GM18526 (cell line): ENCODE measurements around the gene PITPNC1.

Experiments
- POLR2A ChIP-seq: IDR thresholded peaks from 3 replicates; pipeline ENCODE4 v1.6.1; 2011; ENCODE audit not compliant: insufficient read length; ENCODE audit errors: extremely low read depth

The PITPNC1 gene

GRCh38 chr17:67413388-67413787 is 36.3 kb downstream of the PITPNC1 start:
- TF ChIP-seq POLR2A, result no peak

DNA sequence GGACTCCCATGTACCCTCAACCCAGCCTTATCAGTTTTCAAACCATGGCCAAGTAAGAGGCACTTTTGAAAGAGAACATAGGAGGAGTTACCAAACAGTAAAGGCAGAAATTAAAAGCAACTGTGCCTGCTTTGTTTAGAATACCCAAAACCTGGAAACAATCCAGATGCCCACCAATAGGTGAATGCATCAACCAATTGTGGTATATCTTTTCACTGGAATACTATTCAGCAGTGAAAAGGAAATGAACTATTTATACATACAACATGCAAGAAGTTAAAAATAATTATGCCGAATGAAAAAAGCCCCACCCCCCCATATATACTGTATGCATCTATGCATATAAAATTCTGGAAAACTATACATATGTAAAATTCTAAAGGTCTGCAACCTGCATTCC is 37.0 kb downstream of the PITPNC1 start:
- no peak for TF ChIP-seq POLR2A

DNA sequence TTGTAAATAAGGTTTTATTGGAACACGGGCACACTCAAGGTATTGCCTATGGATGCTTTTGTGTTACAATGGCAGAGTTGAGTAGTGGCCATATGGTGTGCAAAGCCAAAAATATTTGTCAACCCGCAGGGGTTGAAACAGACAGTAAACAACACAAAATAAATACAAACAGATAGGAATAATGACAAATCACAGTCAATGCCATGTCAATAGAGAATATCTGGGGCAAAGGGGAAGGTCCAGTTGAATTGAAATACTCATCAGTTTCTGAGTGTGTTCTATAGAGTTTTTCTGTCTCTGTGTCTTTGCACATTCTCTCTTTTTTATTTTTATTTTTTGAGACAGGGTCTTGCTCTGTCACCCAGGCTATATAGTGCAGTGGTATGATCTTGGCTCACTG is 37.5 kb downstream of the PITPNC1 start:
- no peak for TF ChIP-seq POLR2A

GRCh38 chr17:67415291-67415690 is 38.2 kb downstream of the PITPNC1 start:
- no peak for TF ChIP-seq POLR2A

DNA sequence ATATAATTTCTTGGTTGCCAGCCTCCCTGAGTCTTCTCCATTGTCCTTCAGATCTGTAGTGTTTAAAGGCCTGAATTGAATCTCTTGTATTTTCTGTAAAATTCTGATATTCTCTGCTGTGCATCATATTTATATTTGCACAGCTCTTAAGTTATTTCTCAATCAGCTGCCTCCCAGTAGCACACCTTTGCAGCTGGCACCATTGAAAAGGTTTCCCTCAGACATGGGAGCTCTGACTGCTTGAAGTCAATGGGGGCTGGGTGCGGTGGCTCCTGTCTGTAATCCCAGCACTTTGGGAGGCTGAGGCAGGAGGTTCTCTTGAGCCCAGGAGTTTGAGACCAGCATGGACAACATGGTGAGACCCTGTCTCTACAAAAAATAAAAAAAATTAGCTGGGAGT is 40.4 kb downstream of the PITPNC1 start:
- no peak for TF ChIP-seq POLR2A

- no peak for TF ChIP-seq POLR2A
These were observed 43.9 kb downstream of the PITPNC1 start for GRCh38 chr17:67420994-67421393.

- no peak for TF ChIP-seq POLR2A
These were observed 44.8 kb downstream of the PITPNC1 start for GRCh38 chr17:67421869-67422273.

DNA sequence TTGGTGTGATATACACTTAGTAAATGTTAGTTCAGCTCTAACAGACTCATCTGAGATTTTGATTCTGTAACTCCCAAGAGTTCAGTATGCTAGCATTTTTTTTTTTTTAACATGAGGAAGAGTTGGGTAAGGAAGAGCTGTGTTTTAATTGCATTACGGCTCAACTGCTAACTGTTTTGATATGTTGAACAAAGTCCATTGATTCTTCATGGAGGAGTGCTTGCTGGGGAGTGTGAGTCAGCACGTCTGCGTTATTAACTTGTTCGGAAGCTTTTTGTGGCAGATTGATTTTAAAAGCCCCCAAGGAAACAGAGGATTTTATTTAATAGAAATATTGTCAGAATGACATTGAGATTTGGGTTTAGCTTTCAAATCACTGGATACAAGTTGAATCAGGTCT is 45.8 kb downstream of the PITPNC1 start:
- no peak for TF ChIP-seq POLR2A

GRCh38 chr17:67425571-67426160 is 48.6 kb downstream of the PITPNC1 start:
- no peak for TF ChIP-seq POLR2A

DNA sequence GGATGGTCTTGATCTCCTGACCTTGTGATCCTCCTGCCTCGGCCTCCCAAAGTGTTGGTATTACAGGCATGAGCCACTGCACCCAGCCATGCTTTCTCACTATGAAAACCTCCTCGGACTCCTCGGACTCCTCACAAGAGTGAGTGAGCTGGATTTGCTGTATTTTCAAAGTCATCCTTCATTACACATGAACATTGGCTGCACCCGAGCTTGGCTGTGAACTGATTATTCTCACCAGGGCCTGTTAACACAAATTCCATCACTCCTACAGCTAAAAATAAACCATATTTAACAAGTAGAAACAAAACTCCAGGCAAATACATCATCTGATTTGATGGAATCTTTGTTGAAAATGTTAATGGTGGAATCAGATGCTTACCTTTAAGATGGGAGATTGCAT is 50.3 kb downstream of the PITPNC1 start:
- TF ChIP-seq POLR2A, result no peak

DNA sequence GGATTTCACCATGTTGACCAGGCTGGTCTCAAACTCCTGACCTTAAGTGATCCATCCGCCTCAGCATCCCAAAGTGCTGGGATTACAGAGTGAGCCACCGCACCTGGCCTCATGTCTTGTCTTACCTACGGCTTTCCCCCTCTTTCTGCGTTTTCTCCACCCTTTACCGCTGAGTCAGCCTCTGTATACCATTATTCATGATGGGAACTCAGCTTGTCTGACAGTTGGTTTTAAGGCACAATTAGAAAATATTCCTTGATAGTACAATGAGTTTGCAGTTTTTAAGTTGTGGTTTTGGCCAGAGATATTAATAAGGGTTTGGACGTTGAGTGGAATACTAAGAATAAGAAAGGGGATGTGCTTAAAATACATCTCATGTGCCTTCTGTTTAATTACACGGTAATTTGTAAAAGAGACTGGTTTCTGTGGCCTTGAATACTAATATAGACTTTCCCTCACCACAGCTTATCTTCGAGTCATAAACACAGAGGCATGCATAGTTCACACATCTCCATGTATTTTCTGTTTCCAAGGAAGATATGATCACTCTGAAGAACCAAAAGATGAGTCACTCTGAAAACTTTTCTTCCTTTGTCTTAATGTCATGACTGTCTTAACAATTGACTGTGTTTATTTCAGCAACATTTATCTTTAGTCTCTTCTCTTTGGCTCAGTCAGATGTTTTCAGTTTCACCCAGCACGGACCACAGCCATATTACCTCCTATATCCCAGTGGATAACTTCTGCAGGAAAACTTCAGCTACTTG is 54.4 kb downstream of the PITPNC1 start:
- no peak for TF ChIP-seq POLR2A

DNA sequence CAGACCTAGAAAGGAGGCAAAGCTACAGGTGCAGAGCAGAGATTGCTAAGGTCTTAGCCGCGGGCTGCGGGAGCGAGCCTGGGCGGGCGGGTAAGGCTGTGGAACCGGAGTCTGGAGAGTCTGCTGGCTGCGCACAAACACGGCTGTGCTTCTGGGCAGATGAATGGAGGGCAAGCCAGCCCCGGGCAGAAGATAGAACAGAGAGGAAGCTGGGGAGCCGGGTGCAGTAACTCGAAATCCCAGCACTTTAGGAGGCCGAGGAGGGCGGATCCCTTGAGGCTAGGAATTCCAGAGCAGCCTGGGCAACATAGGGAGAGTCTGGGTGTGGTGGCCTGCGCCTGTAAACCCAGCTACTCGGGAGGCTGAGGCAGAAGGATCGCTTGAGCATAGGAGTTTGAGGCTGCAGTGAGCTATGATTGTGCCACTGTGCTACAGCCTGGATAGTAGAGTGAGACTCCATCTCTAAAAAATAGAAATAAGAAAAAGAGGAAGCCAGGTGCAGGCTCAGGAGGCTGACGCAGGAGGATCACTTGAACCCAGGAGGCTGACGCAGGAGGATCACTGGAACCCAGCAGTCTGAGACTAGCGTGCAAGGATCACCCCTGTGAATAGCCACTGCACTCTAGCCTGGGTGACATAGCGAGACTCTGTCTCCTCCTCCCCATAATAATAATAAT is 56.3 kb downstream of the PITPNC1 start:
- no peak for TF ChIP-seq POLR2A

DNA sequence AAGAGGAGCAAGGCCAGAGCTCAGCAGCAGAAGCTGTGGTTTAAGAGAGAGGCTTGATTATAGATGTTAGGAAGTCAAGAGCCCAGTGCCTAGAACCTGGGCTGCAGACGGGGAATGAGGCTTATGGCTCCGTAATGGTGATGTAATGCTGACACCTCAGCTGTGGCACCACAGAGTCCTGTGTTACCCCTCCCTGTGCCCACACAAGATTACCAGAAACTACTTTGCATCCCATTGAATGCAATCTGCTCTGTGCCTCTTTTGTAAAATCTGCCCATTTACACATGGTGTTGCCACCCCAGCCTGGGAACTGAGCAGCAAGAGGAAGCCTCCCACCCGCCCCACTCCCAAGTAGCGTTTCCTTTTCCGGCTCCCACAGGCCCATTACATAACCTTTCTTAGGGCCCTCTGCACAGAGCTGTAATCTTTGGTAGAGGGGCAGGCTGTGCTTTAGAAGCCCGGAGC is 57.0 kb downstream of the PITPNC1 start:
- TF ChIP-seq POLR2A, result no peak

- no peak for TF ChIP-seq POLR2A
These were observed 58.0 kb downstream of the PITPNC1 start for GRCh38 chr17:67435122-67435521.

DNA sequence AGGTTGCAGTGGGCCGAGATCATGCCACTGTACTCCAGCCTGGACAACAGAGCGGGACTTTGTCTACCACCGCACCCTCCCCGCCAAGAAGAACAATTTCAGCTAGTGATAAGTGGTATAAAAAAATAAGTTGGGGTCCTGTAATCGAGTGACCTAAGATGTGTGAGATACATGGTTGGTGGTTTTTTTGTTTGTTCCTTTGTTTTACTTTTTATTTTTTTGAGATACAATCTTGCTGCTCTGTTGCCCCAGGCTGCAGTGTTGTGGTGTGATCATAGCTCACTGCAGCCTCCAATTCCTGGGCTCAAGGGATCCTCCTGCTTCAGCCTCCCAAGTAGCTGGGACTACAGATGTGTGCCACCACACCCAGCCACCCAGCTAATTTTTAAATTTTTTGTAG is 58.7 kb downstream of the PITPNC1 start:
- TF ChIP-seq POLR2A, result no peak

GRCh38 chr17:67436233-67436632 is 59.2 kb downstream of the PITPNC1 start:
- TF ChIP-seq POLR2A, result no peak
